H1 (cell line): ENCODE data around the gene TMEM147. TPM values are rescaled to one million over a fixed set of nuclear protein-coding genes. Genes with fewer than 3 reads are reported as not detected.

Experiments
- CTCF ChIA-PET: fragments of 300-600 bp; sonication (Branson Sonifier 250); formaldehyde crosslinking; loops from one replicate; lab custom pipeline; 2021; ENCODE audit not compliant: partially characterized antibody; lab: Charles Lee
- POLR2A ChIA-PET: fragments of 300-600 bp; sonication (Branson Sonifier 250); formaldehyde crosslinking; loops from one replicate; lab custom pipeline; 2021; ENCODE audit warnings: inconsistent platforms; ENCODE audit not compliant: partially characterized antibody; lab: Charles Lee
- DNase-seq, 2 experiments: peaks; one replicate each; pipeline versions ENCODE4 v3.0.0 to v3.0.0-alpha.2; 2010 to 2022; ENCODE audit warnings: low spot score in 2 of 2, low read depth in 1 of 2, mixed read lengths in 1 of 2
- FAIRE-seq: peaks from 2 replicates; lab custom pipeline; 2011; peaks lifted over from hg19 to GRCh38; lab: Jason Lieb, UNC
- H2AFZ ChIP-seq: 2 replicates; pipeline ENCODE4 v1.8.1; 2012; ENCODE audit warnings: low read length, inconsistent platforms
- H2AK5ac ChIP-seq: 2 replicates; pipeline ENCODE4 v1.6.1; 2013; ENCODE audit warnings: low read depth, low read length
- H2BK120ac ChIP-seq: replicated peaks from 2 replicates; pipeline ENCODE3; 2013; ENCODE audit warnings: low read depth, low read length, inconsistent platforms
- H2BK12ac ChIP-seq: 2 replicates; pipeline ENCODE4 v1.6.1; 2013; ENCODE audit warnings: low read depth, low read length
- H2BK15ac ChIP-seq: 2 replicates; pipeline ENCODE4 v1.6.1; 2013; ENCODE audit warnings: low read length
- H2BK20ac ChIP-seq: 2 replicates; pipeline ENCODE4 v1.6.1; 2013; ENCODE audit warnings: low read length
- H2BK5ac ChIP-seq: 2 replicates; pipeline ENCODE4 v1.6.1; 2013; ENCODE audit warnings: low read depth, low read length
- H3K14ac ChIP-seq: 2 replicates; pipeline ENCODE4 v1.6.1; 2013; ENCODE audit warnings: inconsistent platforms; ENCODE audit not compliant: insufficient read length
- H3K18ac ChIP-seq: 2 replicates; pipeline ENCODE4 v1.6.1; 2013; ENCODE audit warnings: low read length; ENCODE audit errors: extremely low read depth
- H3K23ac ChIP-seq: 2 replicates; pipeline ENCODE4 v1.6.1; 2013; ENCODE audit warnings: inconsistent platforms; ENCODE audit not compliant: insufficient read length
- H3K23me2 ChIP-seq: 2 replicates; pipeline ENCODE4 v1.6.1; 2013; ENCODE audit warnings: low read depth, low read length
- H3K27ac ChIP-seq: 2 replicates; pipeline ENCODE4 v1.6.1; 2011; ENCODE audit warnings: low read depth, low read length, inconsistent platforms
- H3K27me3 ChIP-seq, 4 experiments: replicated peaks in 1 of 4; 1 replicate in 1 of 4; 2 replicates in 3 of 4; pipeline versions ENCODE4 v1.6.1 to v1.8.1; 2011 to 2013; ENCODE audit warnings: low read length in 3 of 4, mild to moderate bottlenecking in 3 of 4, inconsistent platforms in 2 of 4, mixed read lengths in 2 of 4, moderate library complexity in 1 of 4; ENCODE audit not compliant: control insufficient read depth in 3 of 4, insufficient read depth in 3 of 4; ENCODE audit errors: extremely low read depth in 1 of 4
- H3K36me3 ChIP-seq, 4 experiments: 2 replicates each; pipeline versions ENCODE4 v1.6.1 to v1.8.1; 2011 to 2013; ENCODE audit warnings: mild to moderate bottlenecking in 4 of 4, low read length in 3 of 4, moderate library complexity in 2 of 4, control low read depth in 1 of 4, inconsistent platforms in 1 of 4; ENCODE audit not compliant: insufficient read depth in 4 of 4, control insufficient read depth in 2 of 4
- H3K4ac ChIP-seq: replicated peaks from 2 replicates; pipeline ENCODE3; 2013; ENCODE audit warnings: low read length, low read depth, mixed read lengths, inconsistent platforms; ENCODE audit not compliant: insufficient read length
- H3K4me1 ChIP-seq, 4 experiments: replicated peaks in 1 of 4; 1 replicate in 1 of 4; 2 replicates in 3 of 4; pipeline versions ENCODE4 v1.6.1 to v1.8.1; 2011 to 2013; ENCODE audit warnings: low read length in 3 of 4, inconsistent platforms in 2 of 4, mixed read lengths in 1 of 4; ENCODE audit not compliant: insufficient read depth in 4 of 4, control insufficient read depth in 3 of 4
- H3K4me2 ChIP-seq, 2 experiments: 2 replicates each; pipeline versions ENCODE4 v1.6.1 to v1.8.1; 2011 to 2013; ENCODE audit warnings: low read depth in 2 of 2, low read length in 2 of 2, control low read depth in 1 of 2, inconsistent platforms in 1 of 2, mild to moderate bottlenecking in 1 of 2; ENCODE audit not compliant: insufficient read depth in 1 of 2
- H3K4me3 ChIP-seq, 4 experiments: fragments of 200-600, 300-600 bp in 1 of 4; sonication (generic), shearing (Covaris generic), sonication (Bioruptor Twin) in 1 of 4; 2 replicates each; pipeline versions ENCODE4 v1.5.1 to v1.8.1; 2011 to 2016; ENCODE audit warnings: low read length in 4 of 4, low read depth in 3 of 4, control low read depth in 2 of 4, inconsistent platforms in 2 of 4, mild to moderate bottlenecking in 2 of 4, mixed read lengths in 1 of 4, moderate library complexity in 1 of 4; ENCODE audit not compliant: insufficient read depth in 2 of 4; ENCODE audit errors: extremely low read depth in 1 of 4
- H3K56ac ChIP-seq: replicated peaks from 2 replicates; pipeline ENCODE3; 2013; ENCODE audit warnings: low read depth, mild to moderate bottlenecking, mixed read lengths, low read length, inconsistent platforms; ENCODE audit not compliant: insufficient read length
- H3K79me1 ChIP-seq: 2 replicates; pipeline ENCODE4 v1.6.1; 2013; ENCODE audit warnings: low read depth, low read length, control low read depth
- H3K79me2 ChIP-seq, 2 experiments: 2 replicates each; pipeline versions ENCODE4 v1.6.1 to v1.8.1; 2012 to 2013; ENCODE audit warnings: low read length in 2 of 2, mild to moderate bottlenecking in 2 of 2, inconsistent platforms in 1 of 2; ENCODE audit not compliant: insufficient read depth in 2 of 2, control insufficient read depth in 1 of 2
- H3K9ac ChIP-seq, 4 experiments: replicated peaks in 1 of 4; 1 replicate in 1 of 4; 2 replicates in 3 of 4; pipeline versions ENCODE4 v1.6.1 to v1.8.1; 2011 to 2013; ENCODE audit warnings: low read depth in 3 of 4, low read length in 3 of 4, control low read depth in 2 of 4, mild to moderate bottlenecking in 2 of 4, moderate library complexity in 2 of 4, inconsistent platforms in 1 of 4; ENCODE audit errors: extremely low read depth in 1 of 4
- H3K9me3 ChIP-seq, 2 experiments: 2 replicates each; pipeline versions ENCODE4 v1.6.1 to v1.8.1; 2012 to 2013; ENCODE audit warnings: mild to moderate bottlenecking in 2 of 2, moderate library complexity in 2 of 2, control low read depth in 1 of 2, inconsistent platforms in 1 of 2, low read depth in 1 of 2, low read length in 1 of 2, mixed read lengths in 1 of 2; ENCODE audit not compliant: insufficient read depth in 2 of 2
- H4K20me1 ChIP-seq, 2 experiments: replicated peaks in 1 of 2; 2 replicates each; pipeline versions ENCODE3 to v1.8.1; 2011 to 2013; ENCODE audit warnings: inconsistent platforms in 2 of 2, low read length in 2 of 2, mild to moderate bottlenecking in 1 of 2; ENCODE audit not compliant: insufficient read depth in 2 of 2, control insufficient read depth in 1 of 2
- H4K5ac ChIP-seq: 2 replicates; pipeline ENCODE4 v1.6.1; 2013; ENCODE audit warnings: low read length, low read depth, mixed read lengths, inconsistent platforms; ENCODE audit not compliant: insufficient read length
- H4K8ac ChIP-seq: 2 replicates; pipeline ENCODE4 v1.8.0; 2013; ENCODE audit warnings: mild to moderate bottlenecking, moderate library complexity, low read length, inconsistent platforms; ENCODE audit not compliant: insufficient read depth; ENCODE audit errors: extremely low read depth
- H4K91ac ChIP-seq: replicated peaks from 2 replicates; pipeline ENCODE3; 2013; ENCODE audit warnings: low read length, mixed read lengths, inconsistent platforms; ENCODE audit not compliant: insufficient read length
- ASH2L ChIP-seq: fragments of 200-600, 300-600 bp; sonication (generic); IDR thresholded peaks from one replicate; pipeline ENCODE4 v1.7.1; 2017; ENCODE audit warnings: low read length
- EZH2 ChIP-seq: fragments of 200-600 bp; sonication (generic); IDR thresholded peaks from 2 replicates; pipeline ENCODE4 v1.7.1; 2012; ENCODE audit warnings: low read depth, mild to moderate bottlenecking, moderate library complexity, low read length, inconsistent platforms; ENCODE audit not compliant: severe bottlenecking
- RBBP5 ChIP-seq: IDR thresholded peaks from 2 replicates; pipeline ENCODE4 v1.7.1; 2012; ENCODE audit warnings: low read depth, mild to moderate bottlenecking, inconsistent platforms, low read length, moderate library complexity, borderline replicate concordance
- TEAD4 ChIP-seq: IDR thresholded peaks from 2 replicates; pipeline ENCODE4 v1.6.1; 2012; ENCODE audit warnings: low read depth, low read length, inconsistent platforms, mixed read lengths
- WGBS, 2 experiments: shearing (Covaris generic) in 1 of 2; methylation state at CpG; one replicate each; pipeline versions ENCODE4 v1.1.6 to v1.1.7; 2013 to 2015; ENCODE audit warnings: low lambda C conversion rate in 2 of 2, mixed read lengths in 2 of 2, inconsistent platforms in 1 of 2, low coverage in 1 of 2, missing lambda C conversion rate in 1 of 2; ENCODE audit not compliant: insufficient replicate concordance in 2 of 2, insufficient coverage in 1 of 2, insufficient read length in 1 of 2; ENCODE audit errors: extremely low coverage in 1 of 2, missing lambda C conversion rate in 1 of 2; 5-methylcytosine and 5-hydroxymethylcytosine counted together
- polyA plus RNA-seq, 7 experiments: library from polyadenylated mRNA; depleted of rRNA in 3 of 7; stranded (reverse) in 5 of 7; unstranded in 2 of 7; fragments of >200 nt in 5 of 7; fragments of 200-250 nt in 2 of 7; gene quantifications; 1 replicate in 5 of 7; 2 replicates in 1 of 7; 4 replicates in 1 of 7; pipeline versions ENCODE4 v1.2.1 to v1.2.3, GENCODE V29; 2011 to 2013; ENCODE audit warnings: missing spikeins in 2 of 7, mixed read lengths in 2 of 7
- total RNA-seq: library from RNA; stranded (reverse); fragmentation: NEBNext Ultra II Directional; extraction: Animal tissue kit (Norgen Biotek cat#: 25700); gene quantifications from 2 replicates; pipeline ENCODE4 v1.2.1, GENCODE V29; 2021
- TF ChIP-seq, protein P1 (sequence below): IDR thresholded peaks from 2 replicates; pipeline ENCODE4 v1.6.1; 2012; ENCODE audit warnings: inconsistent platforms

The TMEM147 gene
- total and polyA plus RNA-seq, 2 of the 8 experiments (the other 6 are each of a cell fraction or from before 2014, with no cell fraction given) = 159 to 418 TPM

DNA sequence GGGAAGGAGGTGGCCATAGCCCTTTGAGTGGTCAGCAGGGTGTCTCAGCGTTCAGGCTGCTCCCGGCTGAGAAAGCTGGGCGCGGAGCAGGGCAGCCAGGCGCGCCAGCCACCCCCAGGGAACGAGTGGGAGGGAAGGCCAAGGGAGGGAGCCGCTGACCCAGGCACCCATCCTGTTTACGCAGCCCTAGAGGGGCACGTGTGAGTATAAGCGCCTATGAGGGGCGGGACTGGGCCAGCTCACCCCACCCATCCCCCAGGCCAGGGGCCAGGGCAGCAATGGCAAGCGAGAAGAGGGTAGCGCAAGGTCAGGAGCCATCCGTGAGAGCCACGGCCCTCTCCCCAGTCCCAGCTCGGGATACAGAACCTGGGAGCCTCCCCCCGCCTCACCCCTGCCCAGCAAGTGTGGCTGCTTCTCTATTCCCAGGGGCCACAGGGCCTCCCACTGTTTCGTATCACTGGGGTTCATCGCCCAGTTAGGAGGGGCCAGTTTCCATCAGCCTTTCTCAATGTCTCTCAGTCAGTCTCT lies 31.1 kb upstream of the TMEM147 start:
- Histone ChIP-seq H3K79me2 (peaks cover 0 to 4% of the 10 kb centered on the region in 2 experiments; a peak in 2 of 4 replicates), H2AK5ac (no peak overlapping the region), H3K27me3 (peaks cover 0 to 11% (median 6%) of the 10 kb centered on the region in 4 experiments; a peak in 3 of 7 replicates), H3K14ac (no peak overlapping the region), H3K56ac (no peak overlapping the region), H4K8ac (no peak overlapping the region; the same call in 1 of the 2 replicates), H3K9me3 (no peaks in the 10 kb centered on the region), H3K23me2 (peaks cover 9% of the 10 kb centered on the region; the same call in 1 of the 2 replicates), H4K91ac (no peak overlapping the region), H3K23ac (no peak overlapping the region), H2BK5ac (peak overlapping the region; percentile 60; the same call in 1 of the 2 replicates), H2BK12ac (peak overlapping the region; percentile 75; the same call in 1 of the 2 replicates), H3K18ac (peak overlapping the region; percentile 71), H2BK120ac (no peak overlapping the region), H3K9ac (no peak overlapping the region), H3K36me3 (no peaks in the 10 kb centered on the region), H4K5ac (no peak overlapping the region), H3K79me1 (no peaks in the 10 kb centered on the region; the same call in 1 of the 2 replicates), H3K4me1 (peaks cover 0 to 22% (median 19%) of the 10 kb centered on the region in 4 experiments; a peak in 6 of 7 replicates), H3K4me2 (peak overlapping the region; percentile 64 to 75), H3K27ac (no peak overlapping the region), H2AFZ (peak overlapping the region; percentile 86), H2BK20ac (no peak overlapping the region), H3K4ac (no peak overlapping the region), H3K4me3 (peak overlapping the region; percentile 8 to 57 (median 37); a peak in 7 of 8 replicates), H4K20me1 (no peaks in the 10 kb centered on the region), H2BK15ac (peak overlapping the region; percentile 4; the same call in 1 of the 2 replicates)
- TF ChIP-seq, protein P1, sequence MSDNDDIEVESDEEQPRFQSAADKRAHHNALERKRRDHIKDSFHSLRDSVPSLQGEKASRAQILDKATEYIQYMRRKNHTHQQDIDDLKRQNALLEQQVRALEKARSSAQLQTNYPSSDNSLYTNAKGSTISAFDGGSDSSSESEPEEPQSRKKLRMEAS = 0 out of 2 replicates have a peak, but pooled peaks have one; percentile 32
- TF ChIP-seq ASH2L = peak; percentile 19
- TF ChIP-seq RBBP5 = 0 out of 2 replicates have a peak, but pooled peaks have one; percentile 33
- TF ChIP-seq EZH2 = no peak
- TF ChIP-seq TEAD4 = no peak
- ChIA-PET CTCF (interaction anchor here (0.6 to 2.0 kb wide), 11 partner anchors 8 to 198 kb away, joined by 3 to 10 read pairs (median 5); no protein-coding TSS in a partner anchor), POLR2A (interaction anchor here (1.1 to 2.1 kb wide), 7 partner anchors 10 to 99 kb away, joined by 3 to 8 read pairs (median 5); partner anchors contain the start of gene HAUS5)
- DNase-seq = no peak
- 32% methylated on average over 20 of the region's 20 CpGs; no CpG with 5 or more reads in 1 of the 2 experiments for WGBS, 2 experiments
- no peak for FAIRE-seq
